ENCODE measurements around the gene PSD2. TPM values are rescaled to one million over a fixed set of nuclear protein-coding genes. Genes with fewer than 3 reads are reported as not detected.

Gene PSD2
- total and polyA plus RNA-seq, 4 donors, result 0.05 TPM; not detected in 3

GRCh38 chr5:139828207-139828895 lies 32.7 kb downstream of the PSD2 start:
- no peaks in the 10 kb centered on the region for H3K4me1 ChIP-seq (ENCODE audit: control insufficient read depth in 4 of 4, insufficient read depth in 4 of 4, low read length in 3 of 4)
- TF ChIP-seq NR2F2 (IDR thresholded peaks at IDR 0.05) (no peak), FOXA1 (IDR thresholded peaks at IDR 0.05) (no peak), RXRA (IDR thresholded peaks at IDR 0.05) (no peak), REST (IDR thresholded peaks at IDR 0.05) (no peak)
- H3K4me3 ChIP-seq (ENCODE audit: low read depth in 1 of 3, low read length in 3 of 3), result no peak overlapping the region
- no peak overlapping the region for H3K9ac ChIP-seq (ENCODE audit: low read depth in 1 of 2, low read length in 2 of 2)
- DNase-seq (ENCODE audit: low spot score), result no peak
- whole genome bisulfite sequencing, result 70% methylated on average over 8 of the region's 8 CpGs
- no peaks in the 10 kb centered on the region for H3K27me3 ChIP-seq (ENCODE audit: control insufficient read depth in 4 of 4, insufficient read depth in 4 of 4, low read length in 3 of 4)
- H3K36me3 ChIP-seq (ENCODE audit: control insufficient read depth in 4 of 4, insufficient read depth in 3 of 4, low read depth in 1 of 4, low read length in 3 of 4), result no peaks in the 10 kb centered on the region
- no peak overlapping the region for H3K27ac ChIP-seq (ENCODE audit: low read depth in 1 of 2, low read length in 2 of 2)
- H3K9me3 ChIP-seq (ENCODE audit: control insufficient read depth in 4 of 4, low read length in 3 of 4), result no peaks in the 10 kb centered on the region

- 83% methylated on average over 6 of the region's 6 CpGs for WGBS
- no peaks in the 10 kb centered on the region for H3K4me1 ChIP-seq (ENCODE audit: control insufficient read depth in 4 of 4, insufficient read depth in 4 of 4, low read length in 3 of 4)
- DNase-seq (ENCODE audit: low spot score), result no peak
Observed at GRCh38 chr5:139829471-139829870, 33.9 kb downstream of the PSD2 start.

More at GRCh38 chr5:139829471-139829870, 33.9 kb downstream of the PSD2 start:
- TF ChIP-seq RXRA (IDR thresholded peaks at IDR 0.05) (no peak), ZBTB33 (IDR thresholded peaks at IDR 0.05) (no peak), HNF4G (IDR thresholded peaks at IDR 0.05) (no peak), FOXA2 (IDR thresholded peaks at IDR 0.05) (no peak), ATF3 (IDR thresholded peaks at IDR 0.05) (no peak), MAX (IDR thresholded peaks at IDR 0.05) (no peak)
- no peaks in the 10 kb centered on the region for H3K9me3 ChIP-seq (ENCODE audit: control insufficient read depth in 4 of 4, low read length in 3 of 4)
- H3K4me3 ChIP-seq (ENCODE audit: low read depth in 1 of 3, low read length in 3 of 3), result no peak overlapping the region
- H3K27me3 ChIP-seq (ENCODE audit: control insufficient read depth in 4 of 4, insufficient read depth in 4 of 4, low read length in 3 of 4), result no peaks in the 10 kb centered on the region
- H3K9ac ChIP-seq (ENCODE audit: low read depth in 1 of 2, low read length in 2 of 2), result no peak overlapping the region
- no peak overlapping the region for H3K27ac ChIP-seq (ENCODE audit: low read depth in 1 of 2, low read length in 2 of 2)
- no peaks in the 10 kb centered on the region for H3K36me3 ChIP-seq (ENCODE audit: control insufficient read depth in 4 of 4, insufficient read depth in 3 of 4, low read depth in 1 of 4, low read length in 3 of 4)
